Activated CD8-positive, alpha-beta memory T cell treated with anti-CD3 and anti-CD28 coated beads for 4 hours (primary cell): ENCODE data around the gene CDX1.

Experiments used
- DNase-seq, 2 donors: peaks; one replicate each; pipeline ENCODE4 v3.0.0-alpha.2; 2020; ENCODE audit warnings: low read depth in 2 of 2

CDX1 gene

DNA sequence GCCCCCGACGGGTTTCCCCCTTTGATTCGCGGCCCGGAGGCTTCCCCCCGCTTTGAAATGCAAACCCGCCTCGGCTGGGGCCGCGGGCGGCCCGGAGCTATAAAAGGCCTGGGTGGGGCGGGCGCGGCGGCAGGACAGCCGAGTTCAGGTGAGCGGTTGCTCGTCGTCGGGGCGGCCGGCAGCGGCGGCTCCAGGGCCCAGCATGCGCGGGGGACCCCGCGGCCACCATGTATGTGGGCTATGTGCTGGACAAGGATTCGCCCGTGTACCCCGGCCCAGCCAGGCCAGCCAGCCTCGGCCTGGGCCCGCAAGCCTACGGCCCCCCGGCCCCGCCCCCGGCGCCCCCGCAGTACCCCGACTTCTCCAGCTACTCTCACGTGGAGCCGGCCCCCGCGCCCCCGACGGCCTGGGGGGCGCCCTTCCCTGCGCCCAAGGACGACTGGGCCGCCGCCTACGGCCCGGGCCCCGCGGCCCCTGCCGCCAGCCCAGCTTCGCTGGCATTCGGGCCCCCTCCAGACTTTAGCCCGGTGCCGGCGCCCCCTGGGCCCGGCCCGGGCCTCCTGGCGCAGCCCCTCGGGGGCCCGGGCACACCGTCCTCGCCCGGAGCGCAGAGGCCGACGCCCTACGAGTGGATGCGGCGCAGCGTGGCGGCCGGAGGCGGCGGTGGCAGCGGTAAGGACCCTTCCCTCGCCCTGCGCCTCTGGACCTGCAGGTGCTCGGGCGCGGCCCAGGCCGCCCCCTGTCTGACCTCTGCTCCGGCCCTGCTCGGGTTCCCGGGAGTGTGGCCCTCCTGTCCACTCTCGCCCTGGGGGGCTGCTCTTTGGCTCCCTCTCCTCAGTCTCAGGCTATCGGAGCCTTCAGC, at the start of gene CDX1:
Gene CDX1, plus strand, starts transcription at position 129 of the 862 bp plus-strand sequence. Its CDS starts 99 bp downstream, at position 228.
- no peak for DNase-seq

DNA sequence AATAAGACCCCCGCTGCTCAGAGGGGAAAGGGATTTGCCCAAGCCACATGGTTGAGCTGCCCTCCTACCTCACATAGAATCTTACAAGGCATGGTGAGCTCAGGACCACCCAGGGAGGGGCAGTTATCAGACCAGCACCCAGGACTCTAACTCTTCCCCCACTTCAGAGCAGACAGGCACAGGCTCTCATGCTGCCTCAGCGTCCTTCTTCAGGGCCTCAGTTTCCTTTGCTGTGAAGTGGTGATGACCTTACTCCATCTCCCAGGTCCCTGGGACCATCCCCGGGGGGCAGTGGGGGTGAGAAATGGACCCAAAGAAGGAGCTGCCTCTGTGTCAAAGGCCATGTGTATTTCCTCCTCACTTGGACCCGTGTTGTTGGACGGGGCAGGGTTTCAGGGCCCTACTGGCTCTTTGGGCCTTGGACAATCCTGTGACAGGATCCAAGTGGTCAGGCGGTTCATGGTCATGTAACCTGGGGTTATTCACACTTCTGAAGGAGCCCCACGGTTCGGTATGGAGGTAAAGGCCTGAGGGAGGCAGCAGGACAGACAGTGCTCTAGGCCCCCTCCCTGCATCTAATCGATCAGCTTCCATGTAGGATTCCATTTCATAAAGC, 48.5 kb upstream of the CDX1 start:
- DNase-seq, result no peak

DNA sequence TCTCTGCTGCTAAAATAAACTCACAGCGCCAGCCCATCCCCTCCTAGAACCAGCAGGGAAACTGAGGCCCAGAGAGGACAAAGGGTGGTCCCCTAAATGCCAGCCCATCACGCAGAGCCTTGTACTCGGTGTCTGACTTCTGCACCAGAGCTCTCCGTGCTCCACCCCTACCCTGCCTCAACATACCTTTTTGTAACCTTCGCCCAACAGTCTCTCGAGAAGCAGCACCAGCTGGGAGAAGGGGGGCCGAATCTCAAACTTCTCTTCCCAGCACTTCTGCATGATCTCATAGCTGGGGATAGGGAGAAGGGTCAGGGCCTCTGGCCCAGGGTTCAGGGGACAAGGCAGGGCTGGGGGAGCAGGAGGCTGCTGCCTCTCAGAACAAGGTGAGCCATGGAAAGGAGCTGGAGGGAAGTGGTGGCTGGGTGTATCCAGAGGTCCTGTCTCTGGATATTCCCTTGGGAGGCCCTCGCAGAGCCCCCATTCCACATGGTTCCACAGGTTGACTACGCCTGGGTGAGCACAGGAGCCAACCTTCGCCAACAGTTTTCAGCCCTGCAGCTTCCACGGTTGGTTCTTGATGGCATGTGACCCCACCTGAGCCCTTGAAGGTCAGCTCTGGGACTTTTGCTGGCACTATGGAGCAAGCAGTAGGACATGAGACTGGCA, 47.9 kb upstream of the CDX1 start:
- no peak for DNase-seq

DNA sequence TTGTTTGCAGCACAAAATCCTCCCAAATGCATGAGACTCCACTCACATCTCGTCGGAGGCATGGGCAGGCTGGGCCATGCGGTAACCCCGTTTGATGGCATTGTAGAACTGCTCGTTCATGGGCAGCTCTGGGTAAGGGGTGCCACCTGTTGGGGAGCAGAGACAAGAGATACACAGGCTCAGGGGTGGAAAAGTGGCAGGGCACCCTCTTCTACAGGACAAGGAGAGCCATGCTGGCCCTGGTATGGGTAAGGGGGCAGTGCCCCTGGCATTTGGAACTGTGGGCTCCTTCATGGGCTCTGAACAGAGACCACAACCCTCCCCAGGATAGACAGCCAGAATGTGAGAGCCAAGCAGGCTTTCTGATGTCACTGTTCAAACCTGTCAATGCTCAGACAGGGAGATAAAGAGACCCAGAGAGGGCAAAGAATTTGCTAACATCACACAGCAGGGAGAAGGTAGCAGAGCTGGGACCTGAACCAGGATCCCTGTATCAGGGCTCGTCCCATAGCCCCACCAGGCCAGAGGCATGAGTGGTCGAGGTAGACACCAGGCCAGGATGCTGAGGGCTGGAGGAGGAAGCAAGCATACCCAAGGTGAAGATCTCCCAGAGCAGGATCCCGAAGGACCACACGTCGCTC, 47.0 kb upstream of the CDX1 start:
- no peak for DNase-seq

DNA sequence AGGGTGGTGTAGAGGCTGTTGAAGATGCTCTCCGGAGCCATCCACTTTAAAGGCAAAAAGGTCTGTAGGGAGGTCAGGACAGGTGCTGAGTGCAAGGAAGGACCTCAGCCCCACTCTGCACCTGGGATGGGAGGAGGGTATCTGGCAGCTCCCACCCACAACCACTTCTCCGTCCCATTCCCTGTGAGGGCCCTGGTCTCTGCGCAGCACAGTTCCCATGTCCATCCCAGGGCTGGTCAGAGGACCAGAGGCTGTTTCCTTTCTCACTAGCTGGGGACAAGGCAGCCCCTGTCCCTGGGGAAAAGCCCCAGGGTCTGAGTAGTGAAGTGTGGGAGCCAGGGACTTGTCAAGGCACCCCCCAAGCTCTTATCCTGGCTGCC, 46.5 kb upstream of the CDX1 start:
- no peak for DNase-seq

DNA sequence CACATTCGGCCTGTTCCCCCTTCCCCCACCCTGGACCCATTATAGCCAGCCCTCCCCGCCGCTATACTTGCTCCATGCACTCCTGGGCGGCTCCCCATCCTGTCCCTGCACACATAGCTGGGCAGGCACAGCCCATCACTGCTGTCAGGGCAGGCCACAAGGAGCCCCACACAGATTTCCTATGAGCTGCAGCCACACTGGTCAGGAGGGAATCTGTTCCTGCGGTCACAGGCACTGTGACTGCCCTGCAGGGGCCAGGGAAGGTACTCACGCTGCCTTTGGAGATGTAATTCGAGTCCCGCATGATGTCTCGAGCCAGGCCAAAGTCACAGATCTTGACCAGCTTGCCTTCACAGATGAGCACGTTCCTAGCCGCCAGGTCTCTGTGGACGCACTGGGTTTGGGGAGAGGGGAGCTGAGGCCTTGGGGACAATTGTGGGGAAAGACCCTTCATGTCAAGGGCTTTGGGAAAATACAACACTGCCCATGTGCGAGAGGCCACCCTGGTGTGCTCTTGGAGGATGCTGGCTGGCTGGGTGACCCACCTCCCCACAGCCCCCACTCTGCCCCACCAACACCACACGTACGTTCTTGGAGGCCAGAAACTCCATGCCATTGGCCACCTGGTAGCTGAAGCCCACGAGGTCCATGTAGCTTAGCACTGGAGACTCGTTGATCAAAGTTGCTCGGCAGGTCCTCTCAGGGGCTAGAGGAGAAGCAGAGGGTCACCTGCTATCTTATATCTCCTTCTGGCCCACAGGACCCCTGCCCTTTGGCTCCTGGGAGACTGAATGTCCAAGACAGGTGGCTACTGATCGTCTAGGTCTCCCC, 45.7 kb upstream of the CDX1 start:
- DNase-seq, result no peak

DNA sequence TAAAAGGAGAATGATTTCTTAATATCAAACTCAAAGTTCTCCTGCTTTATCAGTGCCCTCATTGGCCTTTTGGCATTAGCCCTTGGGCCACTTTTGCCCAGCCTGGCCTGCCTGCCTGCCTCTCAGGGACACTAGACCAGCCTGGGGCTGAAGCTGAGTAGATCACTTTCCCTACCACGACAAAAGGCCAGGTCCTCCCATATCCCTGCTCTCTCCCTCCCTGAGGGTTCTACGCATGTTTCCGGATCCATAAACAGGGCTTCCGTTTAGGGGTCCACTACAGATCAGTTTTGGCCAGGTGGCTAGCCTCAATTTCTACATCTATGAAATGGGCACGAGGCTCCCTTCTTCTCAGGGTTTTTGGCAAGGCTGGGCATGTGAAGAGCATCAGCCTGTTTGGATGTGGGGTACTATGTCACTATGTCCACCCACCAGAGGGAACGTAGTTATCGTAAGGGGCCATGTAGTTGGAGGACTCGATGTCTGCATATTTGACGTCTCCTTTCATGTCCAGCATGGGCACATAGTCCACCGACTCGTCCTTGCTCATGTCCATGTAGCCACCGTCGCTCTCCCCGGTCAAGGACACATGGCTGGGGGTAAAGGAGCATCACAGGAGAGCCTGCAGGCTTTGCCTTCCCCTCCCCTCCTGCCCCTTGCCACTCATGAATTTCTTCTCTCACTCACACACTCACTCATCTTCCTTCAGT, 45.0 kb upstream of the CDX1 start:
- DNase-seq, result no peak

DNA sequence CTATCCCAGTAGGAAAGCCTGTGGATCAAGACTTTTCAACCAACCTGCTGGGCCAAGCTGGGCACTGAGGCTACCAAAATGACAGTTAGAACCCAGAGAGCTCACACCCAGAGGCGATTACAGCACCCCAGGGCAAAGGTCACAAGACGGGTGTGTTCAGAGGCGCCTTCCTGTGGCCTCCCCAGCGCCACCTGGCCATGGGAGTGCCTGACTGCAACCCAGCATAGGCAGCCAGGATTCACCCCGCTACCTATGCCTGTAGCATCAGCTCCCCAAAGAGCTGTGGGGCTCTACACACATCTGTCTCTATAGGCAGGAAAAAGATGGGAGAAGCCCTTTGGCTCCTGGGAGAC, 44.4 kb upstream of the CDX1 start:
- DNase-seq, result no peak

DNA sequence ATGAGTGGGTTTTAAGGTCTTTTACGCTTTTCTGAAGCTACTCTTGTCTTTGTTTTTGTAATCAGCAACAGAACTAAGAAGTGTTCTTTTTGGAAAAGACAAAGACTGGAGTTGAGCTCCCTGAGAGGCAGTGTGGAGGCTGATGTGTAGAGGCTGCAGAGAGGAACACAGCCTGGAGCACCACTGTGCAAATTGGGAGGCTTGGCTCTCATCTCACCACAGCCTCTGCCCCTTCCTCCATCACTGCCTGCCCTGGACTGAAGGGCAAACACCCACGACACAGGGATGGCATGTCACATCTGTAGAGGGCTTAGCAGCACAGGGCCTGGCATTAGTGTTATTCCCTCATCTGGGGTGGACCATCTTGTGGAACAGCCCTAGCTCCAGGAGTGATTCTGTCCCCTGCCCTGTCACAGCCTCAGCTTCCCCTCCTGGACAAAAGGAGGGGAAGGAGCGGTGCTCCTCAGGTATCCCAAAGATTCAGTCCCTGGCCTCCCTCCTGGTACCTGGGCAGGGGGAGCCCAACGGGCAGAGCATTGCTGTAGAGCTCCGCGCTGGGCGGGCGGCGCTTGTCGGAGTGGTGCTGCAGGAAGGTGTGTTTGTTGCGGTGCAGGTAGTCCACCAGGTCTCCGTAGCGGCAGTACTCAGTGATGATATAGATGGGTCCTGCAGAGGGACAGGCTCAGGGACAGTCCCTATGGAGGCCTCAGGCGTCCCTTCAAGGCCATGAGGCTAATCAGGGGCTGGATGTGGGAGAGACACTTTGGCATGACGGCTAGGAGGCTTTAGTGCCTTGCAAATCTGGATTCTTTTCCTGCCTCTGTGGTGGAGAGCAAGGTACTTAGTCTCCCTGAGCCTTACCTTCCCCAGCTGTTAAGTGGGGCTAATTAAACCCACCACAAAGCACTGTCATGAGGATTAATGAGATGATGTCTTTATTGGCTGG, 43.8 kb upstream of the CDX1 start:
- no peak for DNase-seq

DNA sequence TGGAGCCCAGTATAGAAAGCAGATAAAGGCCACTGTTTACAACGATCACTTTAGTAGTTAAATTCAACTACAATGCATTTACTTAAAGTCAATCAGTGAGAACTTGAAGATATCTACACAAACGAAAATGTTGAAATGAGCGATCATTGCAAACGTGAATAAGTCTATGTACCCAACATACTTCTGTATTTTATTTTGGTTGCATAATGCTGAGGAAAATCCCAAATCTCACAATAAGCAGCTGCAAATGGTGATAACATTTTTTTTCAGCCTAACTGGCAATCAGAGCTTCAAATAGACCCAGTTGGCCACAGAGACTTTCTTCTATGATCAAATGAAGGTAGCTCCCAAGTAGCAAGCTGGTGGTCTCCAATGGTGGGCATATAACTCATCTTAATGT, 43.0 kb upstream of the CDX1 start:
- DNase-seq, result no peak

DNA sequence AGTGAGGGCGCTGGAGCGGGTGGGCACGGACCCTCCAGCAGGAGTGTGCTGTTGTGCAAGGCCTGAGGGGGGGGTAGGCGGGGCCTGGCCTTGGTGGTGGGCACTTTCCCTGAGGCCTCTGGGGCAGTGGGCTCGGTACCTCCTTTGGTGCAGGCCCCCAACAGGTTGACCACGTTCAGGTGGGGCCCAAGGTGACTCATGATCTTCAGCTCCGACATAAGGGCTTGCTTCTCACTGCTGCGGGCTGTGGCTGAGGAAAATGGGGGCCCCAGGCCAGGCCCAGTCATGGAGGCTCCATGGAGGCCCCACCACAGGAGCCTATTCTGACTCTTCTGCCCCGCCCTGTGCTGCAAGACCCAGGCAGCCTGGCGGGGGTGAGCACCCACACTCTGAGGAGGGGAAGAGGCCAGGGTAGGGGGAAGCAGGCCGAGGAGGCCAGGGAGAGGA, 42.4 kb upstream of the CDX1 start:
- DNase-seq, result no peak

DNA sequence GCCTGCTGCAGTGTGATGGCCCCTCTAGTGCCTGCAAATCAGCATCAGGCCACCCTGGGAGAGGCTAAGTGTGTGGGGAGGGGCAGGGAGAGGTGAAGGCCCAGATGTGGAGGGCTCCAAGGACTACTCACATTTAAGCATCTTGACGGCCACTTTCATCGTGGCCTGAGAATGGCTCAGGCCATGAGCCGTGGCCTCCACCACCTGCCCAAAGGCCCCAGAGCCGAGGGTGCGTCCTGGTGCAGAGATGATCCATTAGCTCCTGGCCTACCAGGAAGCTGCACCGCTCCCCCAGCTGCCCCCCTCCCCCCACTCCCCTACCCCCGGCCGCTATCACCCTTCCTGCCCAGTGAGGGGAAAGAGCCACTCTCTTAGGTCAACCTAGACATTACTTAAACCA, 42.0 kb upstream of the CDX1 start:
- DNase-seq, result no peak

DNA sequence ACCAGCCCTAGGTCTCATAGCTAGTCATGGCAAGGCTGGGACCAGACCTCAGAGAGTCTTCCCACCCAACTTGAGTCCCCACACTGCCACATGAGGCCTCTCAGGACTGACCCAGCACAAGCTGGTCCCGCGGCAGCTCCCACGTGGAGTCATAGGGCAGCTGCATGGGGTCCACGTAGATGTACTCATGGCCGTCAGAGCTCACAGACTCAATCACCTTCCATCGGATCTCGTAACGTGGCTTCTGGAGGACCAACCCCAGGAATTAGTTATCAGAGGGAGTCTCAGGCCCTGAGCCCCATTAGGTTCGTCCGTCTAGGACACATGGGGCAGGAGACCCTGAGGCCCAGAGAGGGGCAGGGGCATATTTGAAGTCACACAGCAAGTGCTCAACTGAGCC, 41.2 kb upstream of the CDX1 start:
- DNase-seq, result no peak

DNA sequence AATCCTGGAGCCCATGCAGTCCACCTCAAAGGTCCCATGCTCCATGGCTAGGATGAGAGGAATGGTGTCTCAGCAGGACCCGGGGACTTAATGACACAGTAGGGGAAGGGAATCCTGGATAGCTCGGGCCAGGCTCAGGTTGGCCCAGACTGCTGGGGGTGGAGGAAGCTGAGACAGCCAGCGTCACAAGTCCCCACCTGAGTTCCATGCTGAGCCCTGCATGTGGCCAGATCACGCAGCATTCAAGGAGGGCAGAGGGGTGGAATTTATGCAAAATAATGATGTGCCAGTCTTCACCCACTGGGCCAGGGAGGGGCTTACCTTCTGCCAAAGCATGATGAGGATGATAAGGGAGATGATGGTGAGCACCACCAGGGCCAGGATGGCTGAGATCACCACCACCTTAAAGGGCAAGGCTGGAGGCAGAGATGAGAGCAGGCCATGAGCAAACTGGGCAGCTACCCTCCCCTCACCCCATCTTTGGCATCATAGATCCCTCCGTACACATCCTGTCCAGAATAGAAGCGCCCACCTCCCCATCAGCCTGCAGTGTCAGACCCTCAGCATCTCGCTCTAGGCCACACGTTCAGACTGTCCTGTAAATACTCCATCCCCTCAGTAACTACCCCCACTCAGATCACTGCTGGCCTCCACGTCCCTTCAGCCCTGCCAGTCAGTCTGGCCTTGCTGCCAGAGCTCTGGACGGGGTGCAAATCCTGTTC, 40.2 kb upstream of the CDX1 start:
- DNase-seq, result no peak

DNA sequence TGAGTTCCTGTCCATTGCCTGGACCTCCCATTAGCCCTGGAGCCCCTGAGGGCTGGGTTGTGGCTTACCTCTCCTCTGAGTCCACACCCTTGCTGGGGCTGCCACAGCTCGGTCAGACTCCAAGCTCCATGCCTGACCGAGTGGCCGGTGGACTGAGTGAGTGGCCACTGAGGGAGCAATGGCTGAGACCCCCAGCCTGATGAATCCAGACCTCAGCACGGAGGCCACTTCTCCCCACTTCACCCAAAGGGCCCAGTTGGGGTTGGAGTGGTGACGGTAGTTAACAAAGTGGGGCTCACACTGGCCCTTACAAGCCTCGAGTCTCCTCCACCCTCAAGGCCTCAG, 39.7 kb upstream of the CDX1 start:
- DNase-seq, result no peak

DNA sequence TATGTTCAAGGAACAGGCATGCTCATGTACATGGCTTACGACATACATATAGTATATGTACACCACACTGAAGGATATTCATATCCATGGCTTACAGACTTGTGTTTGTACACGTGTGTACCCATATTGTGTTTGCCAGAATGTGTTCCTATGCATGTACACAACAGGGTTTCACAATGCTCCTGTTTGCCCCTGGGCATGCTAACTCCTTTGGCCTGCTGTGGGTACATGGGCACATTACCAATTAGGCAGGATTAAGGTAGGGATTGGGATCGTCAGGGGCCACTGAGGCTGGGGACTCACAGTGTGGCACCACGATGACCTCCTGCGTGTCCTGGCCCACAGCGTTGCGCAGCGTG, 37.1 kb upstream of the CDX1 start:
- DNase-seq, result no peak

DNA sequence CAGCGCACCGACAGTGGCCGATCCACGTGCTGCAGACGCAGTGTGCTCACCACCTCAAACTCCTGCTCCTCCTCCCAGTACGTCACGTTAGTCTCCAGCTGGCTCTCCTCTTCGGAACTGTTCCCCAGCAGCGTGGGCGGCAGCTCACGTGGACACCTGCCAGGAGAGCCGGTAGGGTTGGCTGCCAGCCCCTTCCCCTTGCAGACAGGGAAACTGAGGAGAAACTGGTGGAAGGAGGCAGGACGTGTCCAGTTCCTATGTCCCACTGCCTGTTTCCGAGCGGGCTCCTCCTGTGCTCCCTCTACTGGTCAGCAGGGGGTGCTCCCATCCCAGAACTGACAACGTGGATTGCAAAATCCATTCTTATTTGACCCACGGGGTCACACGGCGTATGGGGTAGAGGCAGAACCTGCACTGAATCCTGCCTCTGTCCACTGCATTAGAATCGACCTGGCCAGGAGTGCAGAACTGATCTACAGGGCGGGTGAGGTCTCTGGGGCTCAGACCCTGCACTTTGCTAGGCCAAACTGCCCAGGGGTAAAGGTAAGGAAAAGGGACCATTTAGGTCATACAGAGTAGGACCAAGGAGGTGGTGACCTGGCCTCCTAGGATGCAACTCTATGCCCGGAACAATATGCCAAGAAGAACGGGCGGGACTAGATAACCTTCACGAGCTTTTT, 36.6 kb upstream of the CDX1 start:
- DNase-seq, result peak in 1 of 2 donors; percentile 6

DNA sequence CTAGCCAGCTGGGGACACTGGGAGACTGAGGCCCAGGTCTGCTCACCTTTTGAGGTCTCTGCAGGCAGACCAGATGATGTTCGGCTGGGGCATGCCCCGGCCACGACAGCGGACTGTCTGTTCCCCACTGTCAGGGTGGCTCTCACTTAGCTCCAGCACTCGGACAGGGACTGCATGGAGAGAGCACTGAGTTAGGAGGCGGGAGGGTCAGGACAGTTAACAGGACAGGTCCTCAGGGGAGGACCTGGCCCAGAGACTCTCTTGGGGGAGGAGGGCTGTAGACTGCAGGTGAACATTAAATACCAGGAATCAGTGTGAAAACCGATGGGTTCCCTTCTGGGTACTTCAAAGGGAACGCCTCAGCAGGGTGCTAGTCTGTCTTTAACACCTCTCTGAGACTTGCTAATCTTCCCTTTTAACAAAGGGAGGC, 36.1 kb upstream of the CDX1 start:
- DNase-seq, result no peak

DNA sequence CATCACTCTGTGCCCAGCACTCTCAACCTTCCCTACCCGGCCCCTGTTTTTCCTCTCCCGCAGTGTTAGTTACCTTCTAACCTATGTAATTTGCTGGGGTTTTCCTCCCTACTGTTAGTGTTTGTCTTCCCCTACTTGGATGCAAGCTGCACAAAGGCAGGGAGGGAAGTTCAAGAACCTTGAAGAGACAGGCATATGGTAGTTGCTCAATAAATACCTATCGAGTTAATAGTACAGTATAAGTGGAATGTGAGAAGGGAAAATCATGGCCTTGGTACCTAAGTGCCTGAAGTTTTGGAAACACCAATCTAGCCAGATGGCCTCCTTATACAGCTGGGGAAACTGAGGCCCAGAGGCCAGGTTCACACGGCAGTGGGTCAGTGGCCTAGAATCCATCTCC, 35.1 kb upstream of the CDX1 start:
- DNase-seq, result no peak
